HG03139 (cell line): ENCODE data around the gene GAB2.
"Not testable (repeated sequence)": the region's sequence is repeated elsewhere in the genome, so short reads cannot be mapped to it uniquely, and the experiment has no call there.

ENCODE experiments used
- ATAC-seq: cut with Tn5 transposase; IDR thresholded peaks from one replicate; pipeline ENCODE4 v1.9.1; 2021; ENCODE audit not compliant: unreplicated experiment

GAB2 gene

GRCh38 chr11:78284260-78284659 lies 133.4 kb downstream of the GAB2 start:
- no peak for ATAC-seq

GRCh38 chr11:78282821-78283220 lies 134.8 kb downstream of the GAB2 start:
- no peak for ATAC-seq

- ATAC-seq, result no peak
Observed at GRCh38 chr11:78281511-78281910, 136.1 kb downstream of the GAB2 start.

- no peak for ATAC-seq
Observed at GRCh38 chr11:78277314-78277994, 140.2 kb downstream of the GAB2 start.

- no peak for ATAC-seq
Observed at GRCh38 chr11:78276311-78276710, 141.3 kb downstream of the GAB2 start.

GRCh38 chr11:78274739-78275138 lies 142.9 kb downstream of the GAB2 start:
- ATAC-seq, result no peak

GRCh38 chr11:78272625-78273269 lies 144.9 kb downstream of the GAB2 start:
- ATAC-seq, result not testable (repeated sequence)

- ATAC-seq, result not testable (repeated sequence)
Observed at GRCh38 chr11:78271801-78272200, 145.8 kb downstream of the GAB2 start.

GRCh38 chr11:78270971-78271370 lies 146.6 kb downstream of the GAB2 start:
- ATAC-seq, result no peak

- ATAC-seq, result no peak
Observed at GRCh38 chr11:78269806-78270205, 147.8 kb downstream of the GAB2 start.

- ATAC-seq, result no peak
Observed at GRCh38 chr11:78268591-78269410, 148.8 kb downstream of the GAB2 start.

- ATAC-seq, result no peak
Observed at GRCh38 chr11:78266451-78266850, 151.2 kb downstream of the GAB2 start.

GRCh38 chr11:78265326-78265725 lies 152.3 kb downstream of the GAB2 start:
- ATAC-seq, result no peak

GRCh38 chr11:78262691-78263090 lies 154.9 kb downstream of the GAB2 start:
- ATAC-seq, result no peak

GRCh38 chr11:78262238-78262637 lies 155.4 kb downstream of the GAB2 start:
- ATAC-seq, result no peak

GRCh38 chr11:78261828-78262227 lies 155.8 kb downstream of the GAB2 start:
- ATAC-seq, result no peak

- ATAC-seq, result no peak
Observed at GRCh38 chr11:78261367-78261766, 156.3 kb downstream of the GAB2 start.

- no peak for ATAC-seq
Observed at GRCh38 chr11:78259777-78260487, 157.7 kb downstream of the GAB2 start.

GRCh38 chr11:78257654-78258053 lies 160.0 kb downstream of the GAB2 start:
- no peak for ATAC-seq

GRCh38 chr11:78256962-78257361 lies 160.7 kb downstream of the GAB2 start:
- no peak for ATAC-seq

GRCh38 chr11:78255919-78256318 lies 161.7 kb downstream of the GAB2 start:
- ATAC-seq, result no peak
